ENCODE measurements around the gene LCE2C.
"Not testable (repeated sequence)": the region's sequence is repeated elsewhere in the genome, so short reads cannot be mapped to it uniquely, and the experiment has no call there.

The LCE2C gene, protein sequence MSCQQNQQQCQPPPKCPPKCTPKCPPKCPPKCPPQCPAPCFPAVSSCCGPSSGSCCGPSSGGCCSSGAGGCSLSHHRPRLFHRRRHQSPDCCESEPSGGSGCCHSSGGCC

DNA sequence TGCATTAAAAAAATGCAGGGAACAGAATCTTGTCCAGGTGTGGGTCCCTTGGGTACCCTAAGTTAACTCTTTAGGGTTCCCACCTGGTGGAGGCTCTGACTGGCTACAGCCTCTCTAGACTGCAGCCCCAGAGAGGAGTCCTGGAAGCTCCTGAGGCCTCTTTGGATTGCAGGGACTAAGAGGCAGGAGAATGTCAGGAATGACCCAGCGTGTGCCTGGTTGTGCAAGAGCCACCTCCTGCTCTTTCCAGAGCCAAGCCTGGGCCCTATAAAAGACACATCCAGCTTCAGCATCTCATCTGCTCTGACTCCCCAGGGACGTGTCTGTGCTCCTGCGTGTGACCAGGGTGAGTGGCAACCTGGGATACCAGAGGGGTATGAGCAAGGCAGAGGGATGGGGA lies at the start of gene LCE2C:
LCE2C (plus strand) TSS at position 297 of the 400 bp plus-strand sequence. CDS start 737 bp downstream, outside the sequence.
- DNase-seq, result not testable (repeated sequence)

DNA sequence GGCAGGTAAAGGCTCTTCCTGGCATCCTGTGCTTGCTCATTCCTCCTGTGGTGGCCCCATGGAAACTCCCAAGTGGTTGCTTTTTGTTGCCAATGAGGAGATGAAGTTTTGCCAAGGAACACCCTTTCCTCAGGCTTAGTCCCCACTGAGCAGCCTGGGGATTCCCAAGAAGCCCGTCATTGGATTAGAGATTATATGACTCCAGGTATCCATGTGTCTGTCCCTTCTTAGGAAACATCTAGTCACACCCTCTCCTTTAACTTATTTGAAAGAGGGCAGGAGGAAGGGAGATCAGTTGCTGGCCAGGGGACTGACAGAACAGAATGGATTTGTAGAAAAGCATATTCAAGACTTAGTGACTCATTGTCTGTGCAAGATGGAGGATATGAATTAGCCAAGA lies 48.3 kb upstream of the LCE2C start:
- DNase-seq, result no peak

DNA sequence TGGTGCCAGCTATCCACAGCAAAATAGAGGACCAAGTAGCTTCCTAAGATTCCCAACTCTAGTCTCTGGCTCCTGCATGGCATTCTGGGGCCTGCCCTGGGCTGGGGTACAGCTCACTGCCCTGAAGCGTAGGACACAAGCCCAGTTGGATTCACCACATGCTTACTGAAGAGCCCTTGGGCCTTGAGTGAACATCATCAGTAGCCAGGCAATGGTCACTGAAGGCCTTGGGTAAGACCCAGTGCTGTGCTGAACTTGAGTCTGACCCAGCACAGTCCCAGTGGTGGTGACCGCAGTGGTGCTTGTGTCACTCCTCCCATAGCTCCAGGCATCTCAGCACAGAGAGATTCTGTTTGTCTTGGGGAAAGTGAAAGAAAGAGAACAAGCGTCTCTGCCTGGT lies 44.5 kb upstream of the LCE2C start:
- no peak for DNase-seq

DNA sequence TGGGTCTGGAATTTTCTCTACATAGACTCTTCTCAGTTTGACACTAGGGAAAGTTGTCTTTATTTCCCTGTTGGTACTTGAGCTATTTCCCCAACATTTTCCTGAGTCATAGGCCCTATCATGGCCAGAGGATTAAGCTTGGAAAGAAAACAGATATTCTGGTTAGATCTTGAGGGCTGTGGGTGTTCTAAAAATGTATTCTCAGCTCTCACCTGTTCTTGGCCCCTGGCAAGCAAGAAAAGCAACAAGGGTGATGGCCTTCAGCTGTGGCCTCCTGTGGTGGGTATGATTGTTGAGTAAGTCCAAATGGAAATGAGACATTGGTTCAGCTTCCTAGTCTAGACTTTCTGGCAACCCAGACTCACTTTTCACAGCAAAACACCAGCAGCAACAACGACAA lies 34.7 kb upstream of the LCE2C start:
- DNase-seq, result no peak

DNA sequence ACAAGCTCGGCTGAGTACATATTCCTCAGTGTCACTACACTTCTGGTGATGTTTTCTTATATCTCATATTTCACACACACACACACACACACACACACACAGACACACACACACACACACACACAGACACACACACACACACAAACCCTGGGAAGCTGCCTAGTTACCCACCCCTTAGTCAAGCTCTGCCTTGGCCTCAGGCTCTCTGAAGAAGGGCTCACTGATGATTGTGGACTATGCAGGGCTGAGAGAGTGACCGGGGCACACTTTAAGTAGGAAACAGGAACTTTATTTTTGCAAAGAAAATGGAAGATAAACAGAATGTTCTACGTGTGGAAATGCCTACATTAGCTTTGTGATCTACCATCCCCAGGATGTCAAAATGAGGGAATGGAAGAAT lies 31.1 kb upstream of the LCE2C start:
- DNase-seq, result no peak

DNA sequence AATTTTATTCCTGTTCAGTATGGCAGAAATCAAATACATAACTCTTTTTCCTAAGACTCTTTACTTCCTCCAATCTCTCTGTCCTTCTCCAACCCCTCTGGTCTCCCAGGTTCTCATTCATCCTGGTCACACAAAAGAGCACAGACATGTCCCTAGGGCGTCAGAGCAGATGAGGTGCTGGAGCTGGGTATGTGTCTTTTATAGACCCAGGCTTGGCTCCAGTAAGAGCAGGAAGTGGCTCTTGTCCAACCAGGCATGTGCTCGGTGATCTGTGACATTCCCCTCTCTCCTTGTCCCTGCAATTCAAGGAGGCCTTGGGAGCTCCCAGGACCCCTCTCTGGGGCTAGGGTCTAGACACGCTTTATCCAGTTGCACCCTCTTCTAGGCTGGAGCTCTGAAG lies 29.9 kb upstream of the LCE2C start:
- no peak for DNase-seq

DNA sequence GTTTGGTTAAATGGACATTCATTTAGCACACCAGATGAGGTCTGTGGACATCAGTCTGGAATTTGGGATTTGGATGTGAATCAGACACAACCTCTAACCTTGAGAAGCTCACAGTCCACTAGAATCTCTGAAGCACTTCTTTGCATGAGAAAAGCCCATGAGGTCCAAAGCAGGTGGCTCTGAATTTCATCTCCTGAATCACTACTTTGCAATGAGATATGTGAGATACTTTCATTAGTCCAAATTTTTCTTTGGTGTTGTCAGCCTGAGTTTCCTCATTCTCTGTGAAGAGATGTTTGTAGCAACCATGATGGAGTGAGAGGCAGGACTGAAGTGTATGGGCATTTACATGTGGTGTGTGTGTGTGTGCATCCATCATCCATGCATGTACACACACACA lies 28.4 kb upstream of the LCE2C start:
- no peak for DNase-seq

DNA sequence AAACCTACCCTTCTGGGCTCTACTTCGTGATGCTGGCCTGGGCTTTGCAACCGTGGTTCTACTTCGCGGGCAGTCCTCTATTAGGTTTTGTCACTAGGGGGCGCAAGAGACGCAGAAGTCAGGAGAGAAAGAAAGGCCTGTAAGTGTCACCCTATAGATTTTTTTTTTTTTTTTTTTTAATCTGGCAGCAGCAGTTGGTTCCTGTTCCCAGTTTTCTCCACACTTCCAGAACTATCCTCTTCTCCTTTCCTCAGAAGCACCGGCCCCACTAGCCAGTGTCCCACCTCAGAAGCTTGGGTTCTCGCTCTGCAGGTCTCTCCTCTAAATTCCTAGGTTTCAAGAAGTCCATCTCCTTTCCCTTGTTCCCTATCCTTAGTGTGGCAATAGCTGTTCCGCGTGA lies 21.0 kb upstream of the LCE2C start:
- DNase-seq, result peak; percentile 35

DNA sequence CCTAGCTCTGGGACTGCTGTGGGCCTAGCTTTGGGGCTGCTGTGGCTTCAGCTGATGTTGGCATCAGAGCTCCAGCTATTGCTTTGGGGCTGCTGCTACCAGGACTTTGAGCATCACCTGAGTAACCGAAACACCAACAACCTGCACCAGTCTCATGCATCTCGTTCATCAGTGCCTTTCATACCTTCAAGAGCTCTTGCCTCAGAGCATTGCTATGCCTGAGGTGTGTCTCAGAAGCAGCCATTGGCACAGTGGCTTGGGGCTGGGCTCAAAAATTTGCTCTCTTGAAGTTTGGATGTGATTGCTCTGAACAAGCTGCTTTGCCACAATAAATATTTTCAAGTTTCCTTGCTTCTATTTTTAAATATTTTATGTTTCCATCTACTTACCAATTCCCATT lies 18.6 kb upstream of the LCE2C start:
- no peak for DNase-seq

DNA sequence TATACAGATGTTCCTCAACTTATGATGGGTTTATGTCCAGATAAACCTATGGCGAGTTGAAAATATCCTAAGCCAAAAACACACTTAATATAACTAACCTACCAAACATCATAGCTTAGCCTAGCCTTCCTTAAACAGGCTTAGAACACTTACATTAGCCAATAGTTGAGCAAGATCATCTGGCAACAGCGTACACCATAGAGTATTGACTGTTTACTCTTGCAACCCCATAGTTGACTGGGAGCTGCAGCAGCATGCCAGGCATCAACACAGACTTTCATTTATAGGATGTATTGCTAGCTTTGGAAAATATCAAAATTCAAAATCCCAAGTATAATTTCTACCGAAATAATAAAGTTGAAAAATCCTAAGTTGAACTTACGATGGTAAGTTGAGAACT lies 17.4 kb upstream of the LCE2C start:
- DNase-seq, result no peak

DNA sequence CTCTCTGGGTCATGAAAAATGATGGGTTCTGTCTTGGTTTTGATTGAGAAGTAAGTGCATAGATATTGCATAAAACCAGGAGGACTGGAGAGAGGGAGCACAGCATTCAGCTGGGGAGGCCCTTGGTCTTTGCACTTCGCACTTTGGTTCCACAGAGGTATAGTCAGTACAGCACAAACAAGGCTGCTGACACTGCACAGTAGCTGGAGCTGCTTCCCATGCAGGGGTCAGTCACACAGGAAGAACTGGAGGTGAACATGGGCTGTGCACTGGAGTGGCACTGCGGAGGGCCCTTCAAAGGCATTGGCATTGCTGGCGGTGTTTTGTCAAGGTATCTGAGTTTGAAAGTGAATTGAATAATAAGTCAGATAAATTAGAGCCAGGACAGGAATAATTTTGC lies 16.4 kb upstream of the LCE2C start:
- no peak for DNase-seq

DNA sequence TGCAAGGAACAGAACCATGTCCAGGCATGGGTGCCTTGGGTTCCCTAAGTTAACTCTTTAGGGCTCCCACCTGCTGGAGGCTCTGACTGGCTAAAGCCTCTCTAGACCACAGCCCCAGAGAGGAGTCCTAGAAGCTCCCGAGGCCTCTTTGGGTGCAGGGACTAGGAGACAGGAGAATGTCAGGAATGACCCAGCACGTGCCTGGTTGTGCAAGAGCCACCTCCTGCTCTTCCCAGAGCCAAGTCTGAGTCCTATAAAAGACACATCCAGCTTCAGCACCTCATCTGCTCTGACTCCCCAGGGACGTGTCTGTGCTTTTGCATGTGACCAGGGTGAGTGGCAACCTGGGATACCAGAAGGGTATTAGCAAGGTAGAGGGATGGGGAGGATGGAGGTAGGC lies 12.0 kb upstream of the LCE2C start, which contains the start of gene LCE2D:
LCE2D (plus strand) TSS at position 283 of the 400 bp plus-strand sequence. CDS start 726 bp downstream, outside the sequence.
- no peak for DNase-seq

DNA sequence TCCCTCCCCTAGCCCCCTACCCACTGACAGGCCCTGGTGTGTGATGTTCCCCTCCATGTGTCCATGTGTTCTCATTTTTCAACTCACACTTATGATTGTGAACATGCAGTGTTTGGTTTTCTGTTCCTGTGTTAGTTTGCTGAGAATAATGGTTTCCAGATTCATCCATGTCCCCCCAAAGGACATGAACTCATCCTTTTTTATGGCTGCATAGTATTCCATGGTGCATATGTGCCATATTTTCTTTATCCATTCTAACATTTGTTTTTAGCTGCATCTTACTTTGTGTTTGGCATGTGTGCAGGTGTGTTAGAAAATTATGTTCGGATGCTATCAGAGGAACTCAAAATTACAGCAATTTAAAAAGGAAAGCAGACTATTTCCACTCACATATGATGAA lies 8.9 kb upstream of the LCE2C start:
- not testable (repeated sequence) for DNase-seq

DNA sequence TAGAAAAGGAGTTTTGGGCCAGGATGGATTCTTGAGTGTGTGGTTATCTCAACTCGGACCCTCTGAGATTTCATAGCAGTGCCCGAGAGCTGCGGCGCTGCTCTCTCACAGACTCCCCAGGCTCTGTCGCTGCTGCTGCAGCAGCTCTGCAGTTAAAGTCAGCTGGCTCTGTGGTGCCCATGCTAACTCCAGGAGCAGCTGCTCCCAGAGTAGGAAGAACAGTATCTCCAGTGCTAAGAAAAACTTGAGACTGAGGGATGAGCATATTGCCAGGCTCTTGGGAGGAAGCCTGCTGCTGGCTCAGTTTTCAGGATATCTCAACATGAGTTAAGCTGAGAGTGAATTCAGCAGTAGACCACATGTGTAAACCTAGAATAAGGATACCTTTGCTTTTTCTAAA lies 7.4 kb upstream of the LCE2C start:
- no peak for DNase-seq

DNA sequence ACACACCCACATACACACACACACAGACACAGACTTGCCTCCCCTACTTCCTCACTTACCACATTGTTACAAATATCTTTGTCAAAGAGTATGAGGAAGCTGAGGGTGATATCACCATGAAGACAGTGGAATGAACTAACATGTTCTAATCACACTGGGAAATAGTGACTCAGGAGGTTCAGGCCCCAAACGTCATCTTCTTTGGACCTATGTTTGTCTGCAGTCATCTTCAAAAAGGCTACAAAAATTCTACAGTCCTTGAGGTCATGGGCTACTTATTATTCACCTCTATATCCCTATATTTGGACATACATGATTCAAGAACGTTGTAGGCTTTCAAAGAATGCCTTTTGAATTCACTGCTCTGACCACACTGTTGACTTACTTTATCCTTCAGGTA lies 2.1 kb upstream of the LCE2C start:
- no peak for DNase-seq

DNA sequence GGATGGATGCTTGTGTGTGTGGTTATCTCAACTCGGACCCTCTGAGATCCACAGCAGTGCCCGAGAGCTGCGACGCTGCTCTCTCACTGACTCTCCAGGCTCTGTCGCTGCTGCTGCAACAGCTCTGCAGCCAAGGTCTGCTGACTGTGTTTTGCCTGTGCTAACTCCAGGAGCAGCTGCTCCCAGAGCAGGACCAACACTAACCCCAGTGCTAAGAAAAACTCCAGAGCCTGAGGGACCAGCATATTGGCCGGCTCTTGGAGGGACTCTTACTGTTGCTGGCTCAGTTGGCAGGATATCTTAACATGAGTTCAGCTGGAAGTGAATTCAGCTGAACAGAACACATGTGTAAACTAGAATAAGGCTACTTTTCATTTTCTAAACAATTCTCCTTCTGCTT lies 4.4 kb downstream of the LCE2C start:
- no peak for DNase-seq

DNA sequence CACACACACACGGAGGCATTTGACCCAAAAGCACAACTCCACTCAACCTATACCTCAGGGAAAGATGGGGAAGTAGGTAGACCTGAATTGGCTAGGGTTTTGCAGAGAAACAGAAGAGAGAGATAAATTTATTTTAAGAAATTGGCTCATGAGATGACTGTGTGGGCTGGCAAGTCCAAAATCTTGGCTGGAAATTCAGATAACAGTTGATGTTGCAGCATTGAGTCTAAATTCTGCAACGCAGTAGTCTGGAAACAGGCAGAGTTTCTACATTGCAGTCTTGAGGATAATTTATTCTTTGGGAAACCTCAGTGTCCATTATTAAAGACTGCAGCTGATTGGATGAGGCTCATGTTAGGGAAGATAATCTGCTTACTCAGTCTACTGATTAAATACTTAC lies 6.5 kb downstream of the LCE2C start:
- DNase-seq, result no peak

DNA sequence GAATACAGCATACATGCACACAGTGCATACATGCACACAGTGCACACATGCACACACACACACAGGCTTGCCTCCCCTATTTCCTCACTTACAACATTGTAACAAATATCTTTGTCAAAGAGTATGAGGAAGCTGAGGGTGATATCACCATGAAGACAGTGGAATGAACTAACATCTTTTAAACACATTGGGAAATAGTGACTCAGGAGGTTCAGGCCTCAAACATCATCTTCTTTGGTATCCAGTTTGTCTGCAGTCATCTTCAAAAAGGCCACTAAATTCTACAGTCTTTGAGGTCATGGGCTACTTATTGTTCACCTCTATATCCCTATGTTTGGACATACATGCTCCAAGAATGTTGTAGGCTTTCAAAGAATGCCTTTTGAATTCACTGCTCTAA lies 8.8 kb downstream of the LCE2C start:
- no peak for DNase-seq

DNA sequence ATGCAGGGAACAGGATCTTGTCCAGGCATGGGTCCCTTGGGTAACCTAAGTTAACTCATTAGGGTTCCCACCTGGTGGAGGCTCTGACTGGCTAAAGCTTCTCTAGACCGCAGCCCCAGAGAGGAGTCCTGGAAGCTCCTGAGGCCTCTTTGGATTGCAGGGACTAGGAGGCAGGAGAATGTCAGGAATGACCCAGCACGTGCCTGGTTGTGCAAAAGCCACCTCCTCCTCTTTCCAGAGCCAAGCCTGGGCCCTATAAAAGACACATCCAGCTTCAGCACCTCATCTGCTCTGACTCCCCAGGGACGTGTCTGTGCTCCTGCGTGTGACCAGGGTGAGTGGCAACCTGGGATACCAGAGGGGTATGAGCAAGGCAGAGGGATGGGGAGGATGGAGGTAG lies 10.7 kb downstream of the LCE2C start, which contains the start of gene LCE2B:
LCE2B (plus strand) TSS at position 301 of the 400 bp plus-strand sequence. CDS start 721 bp downstream, outside the sequence.
- DNase-seq, result not testable (repeated sequence)

DNA sequence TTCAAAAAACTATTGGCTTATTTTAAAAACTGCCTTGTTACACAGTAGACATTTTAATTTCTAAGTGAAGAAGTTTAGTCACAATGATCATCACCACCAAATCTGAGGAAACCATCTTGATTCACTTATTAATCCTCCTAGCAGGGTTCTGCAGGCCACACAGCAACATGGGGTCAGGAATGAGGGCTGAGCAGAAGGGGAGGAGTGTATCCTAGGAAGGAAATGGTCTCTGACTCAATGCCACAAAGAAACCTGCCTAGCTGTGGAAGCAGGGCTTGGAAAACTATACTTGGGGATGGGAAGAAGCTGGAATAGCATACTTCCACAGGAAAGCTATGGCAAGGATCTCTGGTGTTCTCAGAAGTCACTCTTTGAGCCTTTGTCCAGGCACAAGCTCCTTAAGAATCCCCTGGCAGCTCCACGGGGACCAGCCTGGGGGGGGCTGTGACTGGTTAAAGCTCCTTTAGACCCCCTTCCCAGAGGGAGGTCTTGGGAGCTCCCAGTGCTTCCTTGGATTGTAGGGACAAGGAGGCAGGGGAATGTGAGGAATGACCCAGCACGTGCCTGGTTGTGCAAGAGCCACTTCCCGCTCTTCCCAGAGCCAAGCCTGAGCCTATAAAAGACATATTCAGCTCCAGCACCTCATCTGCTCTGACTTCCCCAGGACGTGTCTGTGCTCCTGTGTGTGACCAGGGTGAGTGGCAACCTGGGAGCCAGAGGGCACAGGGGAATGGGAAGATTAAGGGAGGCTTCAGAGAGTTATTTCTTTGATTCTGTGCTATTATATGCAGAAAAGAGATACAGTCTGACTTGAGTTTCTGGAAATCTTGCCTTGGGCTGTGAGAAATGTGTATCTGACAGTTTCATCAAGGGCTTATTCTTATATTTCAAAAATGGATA lies 22.9 kb downstream of the LCE2C start, which contains the start of gene LCE2A:
LCE2A (plus strand) TSS at position 645 of the 900 bp plus-strand sequence. CDS start 557 bp downstream, outside the sequence.
- no peak for DNase-seq

DNA sequence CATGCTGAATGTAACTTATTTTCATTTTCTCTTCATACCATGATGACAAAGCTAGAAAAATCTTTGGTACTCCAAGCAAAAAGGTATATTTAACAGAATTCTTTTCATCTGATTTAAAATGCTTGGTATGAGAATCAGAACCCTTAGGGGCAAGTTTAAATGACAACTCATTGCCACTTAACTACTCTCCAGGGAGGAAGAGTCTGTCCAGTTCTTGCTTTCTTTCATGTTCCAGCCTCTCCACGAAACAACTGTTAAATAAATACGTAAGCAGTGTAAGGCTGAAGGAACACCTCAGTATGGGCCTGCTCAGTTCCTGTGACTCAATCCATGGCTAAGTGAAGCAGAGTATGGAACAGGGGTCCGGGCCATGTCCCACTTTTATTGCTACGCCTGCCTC lies 24.7 kb downstream of the LCE2C start:
- DNase-seq, result no peak

DNA sequence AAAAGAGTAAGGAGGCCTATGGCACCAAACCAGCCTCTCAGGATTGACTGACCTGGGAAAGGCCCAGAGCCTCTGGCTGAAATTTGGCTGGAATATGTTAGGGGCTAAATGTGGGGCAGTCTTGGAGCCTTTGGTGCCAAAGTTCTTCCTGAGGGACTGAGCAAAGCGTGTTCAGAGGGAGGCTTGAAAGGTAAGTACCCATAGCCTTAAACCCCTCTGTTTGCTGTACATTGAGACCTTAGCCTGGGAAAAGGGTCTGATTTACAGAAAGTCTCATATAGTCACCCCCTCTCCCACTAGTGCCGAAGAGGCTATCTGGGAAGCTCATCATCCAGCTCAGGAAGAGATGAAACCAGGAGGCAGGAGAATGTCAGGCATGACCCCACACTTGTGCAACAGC lies 32.8 kb downstream of the LCE2C start, which contains the start of gene LCE4A:
LCE4A (plus strand) TSS at position 301 of the 400 bp plus-strand sequence. CDS start 916 bp downstream, outside the sequence.
- DNase-seq, result no peak

DNA sequence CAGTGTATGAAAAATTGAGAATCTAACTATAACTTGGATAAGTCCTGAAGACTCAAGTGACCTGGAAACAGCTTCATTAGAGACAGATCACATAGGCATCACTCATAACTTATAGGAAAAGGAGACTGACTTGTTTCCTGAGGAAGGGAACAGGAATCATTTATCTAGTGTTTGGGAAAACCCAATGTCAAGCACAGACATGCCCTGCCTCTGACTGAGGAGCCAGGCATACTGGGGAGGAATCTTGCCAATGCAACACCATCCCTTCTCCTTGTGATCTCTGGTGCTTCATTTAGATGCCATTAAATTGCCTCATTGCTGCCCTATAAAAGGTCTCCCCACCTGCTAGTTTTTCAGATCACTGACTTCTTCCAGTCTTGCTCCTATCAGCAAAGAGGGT lies 43.2 kb downstream of the LCE2C start:
- no peak for DNase-seq

DNA sequence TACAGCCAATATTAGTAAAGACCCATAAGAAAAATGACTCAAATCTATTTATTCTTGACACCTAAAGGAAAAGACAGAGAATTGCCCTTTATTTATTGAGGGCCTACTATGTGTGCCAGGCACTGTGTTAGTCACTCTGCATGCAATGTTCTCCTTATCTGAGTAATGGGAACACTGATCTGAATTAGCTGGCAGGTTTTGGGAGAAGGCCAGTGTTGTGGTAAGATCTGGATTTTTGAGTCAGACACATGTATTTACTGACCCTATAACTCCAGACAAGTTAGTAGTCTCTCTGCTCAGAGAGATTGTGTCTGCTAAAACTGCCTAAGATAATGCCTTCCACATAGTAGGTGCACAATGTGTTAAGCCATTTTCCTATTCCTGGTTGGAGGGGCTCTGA lies 50.2 kb downstream of the LCE2C start:
- no peak for DNase-seq

Measured in NCI-H146 (cell line).